ENCODE data around the gene GYS1.
"Not testable (repeated sequence)": the region's sequence is repeated elsewhere in the genome, so short reads cannot be mapped to it uniquely, and the experiment has no call there.

- TF ChIP-seq, protein P1, sequence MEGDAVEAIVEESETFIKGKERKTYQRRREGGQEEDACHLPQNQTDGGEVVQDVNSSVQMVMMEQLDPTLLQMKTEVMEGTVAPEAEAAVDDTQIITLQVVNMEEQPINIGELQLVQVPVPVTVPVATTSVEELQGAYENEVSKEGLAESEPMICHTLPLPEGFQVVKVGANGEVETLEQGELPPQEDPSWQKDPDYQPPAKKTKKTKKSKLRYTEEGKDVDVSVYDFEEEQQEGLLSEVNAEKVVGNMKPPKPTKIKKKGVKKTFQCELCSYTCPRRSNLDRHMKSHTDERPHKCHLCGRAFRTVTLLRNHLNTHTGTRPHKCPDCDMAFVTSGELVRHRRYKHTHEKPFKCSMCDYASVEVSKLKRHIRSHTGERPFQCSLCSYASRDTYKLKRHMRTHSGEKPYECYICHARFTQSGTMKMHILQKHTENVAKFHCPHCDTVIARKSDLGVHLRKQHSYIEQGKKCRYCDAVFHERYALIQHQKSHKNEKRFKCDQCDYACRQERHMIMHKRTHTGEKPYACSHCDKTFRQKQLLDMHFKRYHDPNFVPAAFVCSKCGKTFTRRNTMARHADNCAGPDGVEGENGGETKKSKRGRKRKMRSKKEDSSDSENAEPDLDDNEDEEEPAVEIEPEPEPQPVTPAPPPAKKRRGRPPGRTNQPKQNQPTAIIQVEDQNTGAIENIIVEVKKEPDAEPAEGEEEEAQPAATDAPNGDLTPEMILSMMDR (conservative IDR thresholded peaks at IDR 0.05; ENCODE audit: low read length): not testable (repeated sequence)
- not testable (repeated sequence) for TF ChIP-seq EZH2phosphoT487 (IDR thresholded peaks at IDR 0.05; ENCODE audit: borderline replicate concordance)
Observed at GRCh38 chr19:48927692-48928091, 65.4 kb downstream of the GYS1 start.

Data from Loucy (cell line).